HG02885 (cell line): ENCODE results near the gene PALB2.
"Not testable (repeated sequence)": the region's sequence is repeated elsewhere in the genome, so short reads cannot be mapped to it uniquely, and the experiment has no call there.

Source experiments
- ATAC-seq: cut with Tn5 transposase; IDR thresholded peaks from one replicate; pipeline ENCODE4 v1.9.1; 2021; ENCODE audit warnings: mild to moderate bottlenecking; ENCODE audit not compliant: unreplicated experiment, poor library complexity

The PALB2 gene

GRCh38 chr16:23650674-23651416 lies 9.7 kb upstream of the PALB2 start:
- ATAC-seq: no peak

GRCh38 chr16:23642246-23642774 lies 1.2 kb upstream of the PALB2 start:
- no peak for ATAC-seq

GRCh38 chr16:23640615-23640930 lies 537 bp downstream of the PALB2 start:
- no peak for ATAC-seq

GRCh38 chr16:23635958-23636357 lies 5.2 kb downstream of the PALB2 start:
- ATAC-seq: no peak

GRCh38 chr16:23634461-23635036 lies 6.6 kb downstream of the PALB2 start:
- ATAC-seq: no peak

- not testable (repeated sequence) for ATAC-seq
Measured at GRCh38 chr16:23631874-23632273, 9.2 kb downstream of the PALB2 start.

- ATAC-seq: no peak
Measured at GRCh38 chr16:23629516-23629915, 11.6 kb downstream of the PALB2 start.

GRCh38 chr16:23624092-23624491 lies 17.0 kb downstream of the PALB2 start:
- ATAC-seq: no peak

- ATAC-seq: no peak
Measured at GRCh38 chr16:23615805-23616204, 25.3 kb downstream of the PALB2 start.

- no peak for ATAC-seq
Measured at GRCh38 chr16:23611936-23612335, 29.2 kb downstream of the PALB2 start.

- ATAC-seq: not testable (repeated sequence)
Measured at GRCh38 chr16:23610905-23611304, 30.2 kb downstream of the PALB2 start.

- ATAC-seq: no peak
Measured at GRCh38 chr16:23609929-23610328, 31.2 kb downstream of the PALB2 start.

- ATAC-seq: no peak
Measured at GRCh38 chr16:23608194-23608593, 32.9 kb downstream of the PALB2 start.

- no peak for ATAC-seq
Measured at GRCh38 chr16:23607726-23608125, 33.4 kb downstream of the PALB2 start.

- no peak for ATAC-seq
Measured at GRCh38 chr16:23597003-23597756, 43.9 kb downstream of the PALB2 start.

GRCh38 chr16:23595951-23596720 lies 45.0 kb downstream of the PALB2 start, which contains the start of gene NDUFAB1:
TSS of gene NDUFAB1 (minus strand) at chr16:23596316. CDS start at chr16:23596290, 26 bp downstream.
- ATAC-seq: peak; percentile 88

GRCh38 chr16:23595246-23595950 lies 45.7 kb downstream of the PALB2 start:
- no peak for ATAC-seq

GRCh38 chr16:23594186-23594585 lies 46.9 kb downstream of the PALB2 start:
- no peak for ATAC-seq

GRCh38 chr16:23590181-23590580 lies 50.9 kb downstream of the PALB2 start:
- ATAC-seq: no peak

- ATAC-seq: no peak
Measured at GRCh38 chr16:23587726-23588125, 53.4 kb downstream of the PALB2 start.
